ENCODE data around the gene FERD3L. TPM values are rescaled to one million over a fixed set of nuclear protein-coding genes. Genes with fewer than 3 reads are reported as not detected.
A peak's percentile ranks its signal among the peaks of the same experiment; 100 is the strongest.

FERD3L gene
- total RNA-seq, 4 donors from 2014 or later = not detected

DNA sequence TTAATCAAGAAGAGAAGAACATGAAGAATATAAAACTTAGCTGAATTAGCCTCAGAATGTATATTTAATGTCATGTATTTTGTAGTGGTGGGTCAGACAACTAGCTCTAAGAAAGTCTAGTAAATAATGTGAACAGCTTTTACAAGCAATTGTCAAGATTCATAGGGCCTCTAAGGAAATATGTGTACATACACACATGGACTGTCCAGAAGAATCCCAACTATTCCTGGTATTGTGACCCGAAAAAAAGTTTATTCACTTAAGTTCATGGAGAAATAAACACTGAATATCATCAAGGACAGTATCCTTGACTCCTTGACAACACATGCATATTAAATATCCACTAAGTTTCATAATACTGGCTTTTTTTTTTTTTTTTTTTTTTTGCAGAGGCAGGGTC lies 16.4 kb downstream of the FERD3L start:
- in situ Hi-C loops (cut with MboI; ENCODE audit: low pct_ligation_motif_present in 1 of 4, low pct_unique_long_range_greater_than_20kb in 1 of 4, low sequenced_read_pairs in 3 of 4) = no loop called here
- TF ChIP-seq, protein P1, sequence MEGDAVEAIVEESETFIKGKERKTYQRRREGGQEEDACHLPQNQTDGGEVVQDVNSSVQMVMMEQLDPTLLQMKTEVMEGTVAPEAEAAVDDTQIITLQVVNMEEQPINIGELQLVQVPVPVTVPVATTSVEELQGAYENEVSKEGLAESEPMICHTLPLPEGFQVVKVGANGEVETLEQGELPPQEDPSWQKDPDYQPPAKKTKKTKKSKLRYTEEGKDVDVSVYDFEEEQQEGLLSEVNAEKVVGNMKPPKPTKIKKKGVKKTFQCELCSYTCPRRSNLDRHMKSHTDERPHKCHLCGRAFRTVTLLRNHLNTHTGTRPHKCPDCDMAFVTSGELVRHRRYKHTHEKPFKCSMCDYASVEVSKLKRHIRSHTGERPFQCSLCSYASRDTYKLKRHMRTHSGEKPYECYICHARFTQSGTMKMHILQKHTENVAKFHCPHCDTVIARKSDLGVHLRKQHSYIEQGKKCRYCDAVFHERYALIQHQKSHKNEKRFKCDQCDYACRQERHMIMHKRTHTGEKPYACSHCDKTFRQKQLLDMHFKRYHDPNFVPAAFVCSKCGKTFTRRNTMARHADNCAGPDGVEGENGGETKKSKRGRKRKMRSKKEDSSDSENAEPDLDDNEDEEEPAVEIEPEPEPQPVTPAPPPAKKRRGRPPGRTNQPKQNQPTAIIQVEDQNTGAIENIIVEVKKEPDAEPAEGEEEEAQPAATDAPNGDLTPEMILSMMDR (IDR thresholded peaks at IDR 0.05) = no peak
- no peak for TF ChIP-seq POLR2AphosphoS5 (IDR thresholded peaks at IDR 0.05)
- TF ChIP-seq POLR2A (IDR thresholded peaks at IDR 0.05) = no peak
- TF ChIP-seq EP300 (IDR thresholded peaks at IDR 0.05; ENCODE audit: low read depth) = no peak
- Histone ChIP-seq H3K27me3 (peaks cover 6% of the 10 kb centered on the region), H3K9me3 (no peaks in the 10 kb centered on the region), H3K27ac (no peak overlapping the region), H3K4me1 (no peaks in the 10 kb centered on the region), H3K36me3 (no peaks in the 10 kb centered on the region), H3K4me3 (no peak overlapping the region)
- WGBS, 2 donors (ENCODE audit: low coverage in 1 of 2) = 64 to 74% methylated on average over 1 of the region's 1 CpG
- intact Hi-C loops (cut with DNase I; ENCODE audit: low total_unique reads) = no loop called here
- no peak for DNase-seq

DNA sequence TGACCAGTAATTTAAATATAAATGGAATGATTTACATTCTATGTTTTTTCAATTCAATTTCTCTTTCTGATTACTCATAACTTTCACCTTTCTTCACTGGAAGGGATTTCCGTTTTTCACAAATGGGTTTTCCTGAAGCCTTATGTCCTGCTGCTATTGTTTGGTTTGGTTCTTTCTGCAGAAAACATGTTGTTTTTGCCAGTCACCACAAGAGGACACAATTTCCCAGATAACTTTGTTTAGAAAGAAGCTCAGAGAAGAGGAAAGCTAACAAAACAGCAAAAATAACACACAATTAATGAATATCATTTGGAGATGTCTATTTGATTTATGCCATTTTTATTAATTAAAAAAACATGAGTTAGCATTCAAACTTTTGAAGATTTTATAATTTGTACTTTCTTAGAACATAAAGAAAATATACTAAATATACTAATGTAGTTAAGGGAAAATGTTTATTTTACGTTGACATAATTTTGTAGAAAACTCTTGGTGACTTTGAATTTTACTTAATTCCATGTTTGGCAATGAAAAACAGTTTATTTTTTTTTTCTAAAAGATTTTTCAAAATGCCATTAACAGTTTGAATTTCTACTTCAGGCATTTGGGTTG lies 23.1 kb downstream of the FERD3L start:
- TF ChIP-seq EP300 (IDR thresholded peaks at IDR 0.05; ENCODE audit: low read depth) (no peak), POLR2A (IDR thresholded peaks at IDR 0.05) (no peak), POLR2AphosphoS5 (IDR thresholded peaks at IDR 0.05) (no peak)
- TF ChIP-seq, protein P1 (IDR thresholded peaks at IDR 0.05) = peak in 2 of 5 experiments; percentile 10 to 19
- Histone ChIP-seq H3K4me1 (peaks cover 0 to 14% (median 6%) of the 10 kb centered on the region in 4 donors), H3K9me3 (no peaks in the 10 kb centered on the region), H3K27ac (no peak overlapping the region), H3K36me3 (no peaks in the 10 kb centered on the region), H3K4me3 (no peak overlapping the region), H3K27me3 (peaks cover 71% of the 10 kb centered on the region)
- intact Hi-C loops (cut with DNase I; ENCODE audit: low total_unique reads) (no loop called here), in situ Hi-C loops (cut with MboI; ENCODE audit: low pct_ligation_motif_present in 1 of 4, low pct_unique_long_range_greater_than_20kb in 1 of 4, low sequenced_read_pairs in 3 of 4) (no loop called here)
- WGBS, 2 donors (ENCODE audit: low coverage in 1 of 2) = 36 to 42% methylated on average over 2 of the region's 2 CpGs
- no peak for DNase-seq

DNA sequence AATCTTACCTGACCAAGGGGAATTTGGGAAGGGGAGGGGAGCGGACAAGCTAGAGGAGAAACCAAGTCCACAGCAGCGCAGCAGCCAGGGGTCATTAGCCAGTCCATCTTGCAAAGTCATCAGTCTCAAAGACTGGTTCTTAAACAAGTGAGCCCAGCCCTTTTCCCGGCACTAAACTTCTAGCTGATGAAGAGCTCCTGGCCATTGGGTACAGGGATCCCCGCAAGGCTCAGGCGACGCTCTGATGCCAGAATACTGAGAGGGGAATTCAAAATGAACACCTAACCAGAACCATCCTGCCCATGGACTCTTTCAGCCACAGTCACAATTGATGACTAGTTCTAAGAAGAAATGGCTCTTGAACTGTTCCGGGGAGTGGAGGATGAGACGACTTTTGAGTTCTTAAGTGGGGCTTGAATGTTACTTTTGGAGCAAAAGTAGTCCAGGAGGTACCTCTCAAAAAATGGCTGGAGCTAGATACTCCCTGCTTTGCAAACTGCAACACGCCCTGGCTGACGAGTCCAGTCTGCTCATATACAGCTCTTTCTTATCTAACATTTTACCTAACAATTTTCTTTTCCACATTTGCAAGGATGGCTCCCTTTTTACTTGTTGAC lies 25.2 kb downstream of the FERD3L start:
- DNase-seq = no peak
- 36 to 41% methylated on average over 4 to 10 of the region's 10 CpGs for WGBS, 2 donors (ENCODE audit: low coverage in 1 of 2)
- H3K4me3 ChIP-seq = no peak overlapping the region
- peaks cover 0 to 21% (median 12%) of the 10 kb centered on the region in 4 donors for H3K4me1 ChIP-seq
- H3K27ac ChIP-seq = no peak overlapping the region
- H3K27me3 ChIP-seq = peaks cover 90% of the 10 kb centered on the region
- H3K36me3 ChIP-seq = no peaks in the 10 kb centered on the region
- intact Hi-C loops (cut with DNase I; ENCODE audit: low total_unique reads) = no loop called here
- H3K9me3 ChIP-seq = no peaks in the 10 kb centered on the region
- TF ChIP-seq POLR2A (IDR thresholded peaks at IDR 0.05) = no peak
- no peak for TF ChIP-seq EP300 (IDR thresholded peaks at IDR 0.05; ENCODE audit: low read depth)
- TF ChIP-seq POLR2AphosphoS5 (IDR thresholded peaks at IDR 0.05) = no peak
- TF ChIP-seq, protein P1 (IDR thresholded peaks at IDR 0.05) = no peak
- in situ Hi-C loops (cut with MboI; ENCODE audit: low pct_ligation_motif_present in 1 of 4, low pct_unique_long_range_greater_than_20kb in 1 of 4, low sequenced_read_pairs in 3 of 4) = no loop called here

DNA sequence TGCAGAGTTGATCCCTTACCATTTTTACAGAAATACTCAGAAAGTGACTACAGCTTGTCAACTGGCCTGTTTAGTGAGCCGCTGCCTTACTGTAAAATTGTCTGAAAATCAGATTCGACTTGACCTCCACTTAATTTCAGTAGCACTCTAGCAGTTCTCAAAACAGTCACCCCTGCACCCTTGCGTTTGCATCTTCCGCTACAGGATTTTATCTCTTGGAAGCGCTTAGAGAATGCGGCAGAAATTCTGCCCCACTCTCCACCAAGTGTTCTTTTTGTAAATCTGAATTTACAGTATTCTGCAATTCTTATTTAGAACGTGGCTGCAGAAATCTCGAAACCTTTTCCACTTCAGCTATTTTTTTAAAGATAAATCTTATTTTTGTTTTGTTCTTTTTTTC lies 25.8 kb downstream of the FERD3L start:
- Histone ChIP-seq H3K4me3 (no peak overlapping the region), H3K27me3 (peaks cover 91% of the 10 kb centered on the region), H3K9me3 (no peaks in the 10 kb centered on the region), H3K36me3 (no peaks in the 10 kb centered on the region), H3K27ac (no peak overlapping the region), H3K4me1 (peaks cover 0 to 21% (median 12%) of the 10 kb centered on the region in 4 donors)
- intact Hi-C loops (cut with DNase I; ENCODE audit: low total_unique reads) (no loop called here), in situ Hi-C loops (cut with MboI; ENCODE audit: low pct_ligation_motif_present in 1 of 4, low pct_unique_long_range_greater_than_20kb in 1 of 4, low sequenced_read_pairs in 3 of 4) (no loop called here)
- DNase-seq = no peak
- no peak for TF ChIP-seq EP300 (IDR thresholded peaks at IDR 0.05; ENCODE audit: low read depth)
- no peak for TF ChIP-seq POLR2A (IDR thresholded peaks at IDR 0.05)
- TF ChIP-seq POLR2AphosphoS5 (IDR thresholded peaks at IDR 0.05) = no peak
- TF ChIP-seq, protein P1 (IDR thresholded peaks at IDR 0.05) = no peak
- WGBS, 2 donors (ENCODE audit: low coverage in 1 of 2) = 47 to 52% methylated on average over 8 of the region's 8 CpGs
